Stimulated activated CD8-positive, alpha-beta memory T cell treated with anti-CD3 and anti-CD28 coated beads, Interleukin-15, amount 100 ng/mL, for 48 hours (primary cell): ENCODE results near the gene STARD8.
"Not testable (repeated sequence)": the region's sequence is repeated elsewhere in the genome, so short reads cannot be mapped to it uniquely, and the experiment has no call there.

ENCODE experiments used
- DNase-seq, 2 donors: peaks; one replicate each; pipeline ENCODE4 v3.0.0-alpha.2; 2020; ENCODE audit warnings: low read depth in 2 of 2

The STARD8 gene

GRCh38 chrX:68717663-68718442, 70.4 kb downstream of the STARD8 start:
- no peak for DNase-seq

- DNase-seq = no peak
Observed at GRCh38 chrX:68718443-68718820, 71.0 kb downstream of the STARD8 start.

GRCh38 chrX:68719181-68719903, 71.9 kb downstream of the STARD8 start:
- DNase-seq = no peak

- DNase-seq = no peak
Observed at GRCh38 chrX:68719904-68720614, 72.6 kb downstream of the STARD8 start.

GRCh38 chrX:68720851-68721250, 73.4 kb downstream of the STARD8 start:
- no peak for DNase-seq

- no peak for DNase-seq
Observed at GRCh38 chrX:68721546-68721945, 74.1 kb downstream of the STARD8 start.

DNA sequence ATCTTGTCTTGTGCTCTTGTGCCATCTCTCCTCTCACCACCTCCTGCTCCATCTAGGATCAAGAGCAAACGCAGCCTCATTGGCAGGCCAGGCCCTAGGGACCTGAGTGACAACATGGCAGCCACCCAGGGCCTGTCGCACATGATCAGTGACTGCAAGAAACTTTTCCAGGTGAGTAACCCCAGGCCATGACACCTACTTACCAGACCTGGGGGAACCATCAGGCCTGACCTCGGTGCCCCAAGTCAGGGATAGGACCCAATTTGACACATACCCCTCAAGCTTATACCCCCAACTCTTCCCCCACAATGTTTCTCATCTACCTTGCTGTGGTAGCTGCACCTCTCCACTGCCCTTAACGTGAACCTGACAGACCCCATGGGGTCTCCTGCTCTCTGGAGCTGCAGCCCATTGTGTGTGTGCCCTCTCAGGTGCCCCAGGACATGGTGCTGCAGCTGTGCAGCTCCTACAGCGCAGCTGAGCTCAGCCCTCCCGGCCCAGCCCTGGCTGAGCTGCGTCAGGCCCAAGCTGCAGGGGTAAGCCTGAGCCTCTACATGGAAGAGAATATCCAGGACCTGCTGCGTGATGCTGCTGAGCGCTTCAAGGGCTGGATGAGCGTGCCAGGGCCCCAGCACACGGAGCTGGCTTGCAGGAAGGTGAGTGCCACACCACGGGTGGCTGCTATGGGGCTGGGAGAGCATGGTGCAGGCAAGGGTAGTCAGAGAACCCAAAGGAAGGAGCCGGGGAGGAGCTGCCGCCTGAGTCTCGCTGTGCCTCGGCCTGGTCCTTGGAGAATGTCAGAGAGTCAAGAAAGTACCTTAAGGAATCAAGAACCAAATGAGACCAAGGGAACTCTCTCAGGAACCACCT, 74.8 kb downstream of the STARD8 start:
- no peak for DNase-seq

GRCh38 chrX:68723491-68724155, 76.2 kb downstream of the STARD8 start:
- DNase-seq = no peak

DNA sequence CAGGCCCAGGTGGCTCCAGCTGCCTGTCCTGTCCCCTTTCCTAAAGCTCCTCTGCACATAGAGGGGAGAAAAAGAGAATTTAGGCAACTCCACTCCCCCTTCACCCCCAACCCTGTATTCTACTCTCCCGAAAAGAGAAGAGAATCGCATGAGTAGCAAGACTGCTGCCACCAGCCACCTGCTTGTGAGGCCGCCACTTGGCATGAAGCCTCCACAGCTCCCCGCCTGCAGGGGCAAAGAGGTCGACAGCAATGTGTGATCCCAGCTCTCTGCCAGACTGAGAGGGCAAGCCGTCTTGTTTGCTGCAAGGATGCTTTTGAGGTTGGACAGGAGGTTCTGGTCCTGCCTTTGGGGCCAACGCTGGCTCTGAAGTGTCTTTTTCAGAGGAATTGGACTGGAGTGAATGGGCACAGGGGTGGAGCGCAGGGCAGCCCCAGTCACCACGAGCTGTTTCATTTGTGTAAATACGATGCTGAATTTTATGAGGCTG, 77.1 kb downstream of the STARD8 start:
- DNase-seq = no peak

DNA sequence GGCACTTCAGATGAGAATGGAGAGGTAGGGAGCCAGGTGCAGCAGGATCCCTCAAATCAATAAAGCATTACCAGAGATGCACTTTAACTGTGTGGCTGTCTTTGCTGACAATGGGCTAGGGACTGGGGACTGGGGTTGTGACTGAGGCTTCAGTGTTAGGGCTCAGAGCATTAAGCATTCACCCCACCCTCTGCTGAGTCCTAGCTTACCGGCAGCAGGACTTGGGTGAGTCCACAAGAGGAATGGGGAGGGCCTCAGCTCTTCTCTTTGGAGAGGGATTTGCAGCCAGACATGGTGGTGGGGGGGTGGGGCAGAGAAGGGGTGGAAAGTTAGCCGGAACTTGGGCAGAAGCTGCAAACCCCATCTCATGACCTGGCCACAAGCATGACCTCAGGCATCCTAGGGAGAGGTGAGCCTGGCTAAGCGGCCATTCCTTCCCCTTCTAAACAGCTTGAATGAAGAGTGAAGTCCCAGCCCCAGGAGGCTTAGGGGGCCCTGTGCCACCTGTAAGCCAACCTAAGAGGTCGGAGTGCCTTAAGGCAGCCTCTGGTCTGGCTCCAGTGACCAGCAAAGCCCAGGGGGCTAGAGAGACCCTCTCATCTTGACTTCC, 78.4 kb downstream of the STARD8 start:
- DNase-seq = no peak

GRCh38 chrX:68726366-68726765, 78.9 kb downstream of the STARD8 start:
- DNase-seq = no peak

DNA sequence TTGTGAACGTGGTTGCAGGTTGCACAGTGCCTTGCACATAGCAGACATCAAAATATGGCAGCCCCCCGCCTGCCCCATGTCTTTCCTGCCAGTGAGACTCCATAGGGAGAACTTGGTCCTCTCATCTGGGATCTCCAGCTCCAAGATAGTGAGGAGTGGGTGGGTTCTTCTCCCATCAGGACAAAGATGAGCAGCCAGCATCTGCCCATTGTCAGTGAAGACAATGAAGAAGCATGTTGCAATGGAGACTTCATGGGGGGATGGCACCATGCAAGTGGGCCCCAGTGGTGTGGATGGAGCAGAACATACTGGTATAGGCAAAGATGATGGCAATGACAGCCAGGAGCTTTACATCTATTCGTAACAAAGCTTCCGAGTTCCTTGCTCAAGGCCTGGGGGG, 80.2 kb downstream of the STARD8 start:
- no peak for DNase-seq

DNA sequence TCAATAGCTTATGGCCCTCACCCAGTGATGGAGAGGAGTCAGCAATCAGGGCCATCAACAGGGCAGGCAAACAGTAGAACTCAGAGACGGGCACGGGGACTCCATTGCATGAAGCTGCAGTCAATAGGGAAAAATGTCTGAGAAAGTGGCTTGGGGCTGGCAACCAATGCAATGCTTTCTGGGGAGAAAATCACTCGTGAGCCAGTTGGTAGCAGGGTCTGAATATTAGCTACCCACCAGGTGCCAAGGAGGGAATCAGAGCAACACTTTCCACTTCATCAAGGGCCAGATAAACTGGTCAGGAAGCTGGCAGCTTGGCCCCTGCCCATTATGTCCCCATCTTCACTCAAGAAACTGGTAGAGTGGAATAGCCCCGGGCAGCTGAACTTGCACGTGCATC, 80.7 kb downstream of the STARD8 start:
- no peak for DNase-seq

- DNase-seq = no peak
Observed at GRCh38 chrX:68731254-68731653, 83.8 kb downstream of the STARD8 start.

- DNase-seq = peak; percentile 34 to 51
Observed at GRCh38 chrX:68732906-68733493, 85.5 kb downstream of the STARD8 start.

GRCh38 chrX:68735266-68735665, 87.8 kb downstream of the STARD8 start:
- no peak for DNase-seq

GRCh38 chrX:68741864-68742263, 94.4 kb downstream of the STARD8 start:
- DNase-seq = not testable (repeated sequence)

- no peak for DNase-seq
Observed at GRCh38 chrX:68743754-68744153, 96.3 kb downstream of the STARD8 start.

GRCh38 chrX:68746988-68747387, 99.5 kb downstream of the STARD8 start:
- no peak for DNase-seq

DNA sequence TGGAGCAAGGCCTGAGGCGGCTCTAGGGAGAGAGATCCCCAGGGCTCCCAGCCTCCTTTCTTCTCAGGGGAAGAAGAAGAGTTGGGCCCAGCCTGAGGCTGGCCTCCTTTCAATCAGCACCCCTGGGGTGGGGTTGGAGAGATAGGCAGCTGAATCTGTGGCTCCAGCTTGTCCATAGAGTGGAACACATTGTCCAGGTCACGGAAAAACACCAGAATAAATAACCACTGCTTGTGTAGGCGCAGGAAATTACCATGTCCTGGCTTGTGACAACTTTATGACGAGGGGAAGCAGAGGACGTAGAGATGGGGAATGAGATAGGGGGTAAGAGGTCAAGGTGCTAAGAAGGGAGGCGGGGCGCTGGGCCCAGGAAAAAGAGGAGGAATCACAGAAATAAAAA, 100.6 kb downstream of the STARD8 start:
- DNase-seq = no peak
